GM12865 (cell line): Measurements from ENCODE around the gene FIGLA.
"Not testable (repeated sequence)": the region's sequence is repeated elsewhere in the genome, so short reads cannot be mapped to it uniquely, and the experiment has no call there.

Experiments used
- DNase-seq: peaks from one replicate; pipeline ENCODE4 v3.0.0; 2010; ENCODE audit warnings: low read depth
- H3K4me3 ChIP-seq: 2 replicates; pipeline ENCODE4 v1.5.1; 2011; ENCODE audit warnings: mild to moderate bottlenecking, low read depth, low read length, control low read depth
- TF ChIP-seq, protein P1 (sequence below): IDR thresholded peaks from 2 replicates; pipeline ENCODE4 v1.5.1; 2011; ENCODE audit warnings: low read length, control low read depth, low read depth, inconsistent platforms; ENCODE audit not compliant: insufficient read depth; ENCODE audit errors: missing control alignments

FIGLA gene

GRCh38 chr2:70799706-70800105 is 9.3 kb upstream of the FIGLA start:
- TF ChIP-seq, protein P1, sequence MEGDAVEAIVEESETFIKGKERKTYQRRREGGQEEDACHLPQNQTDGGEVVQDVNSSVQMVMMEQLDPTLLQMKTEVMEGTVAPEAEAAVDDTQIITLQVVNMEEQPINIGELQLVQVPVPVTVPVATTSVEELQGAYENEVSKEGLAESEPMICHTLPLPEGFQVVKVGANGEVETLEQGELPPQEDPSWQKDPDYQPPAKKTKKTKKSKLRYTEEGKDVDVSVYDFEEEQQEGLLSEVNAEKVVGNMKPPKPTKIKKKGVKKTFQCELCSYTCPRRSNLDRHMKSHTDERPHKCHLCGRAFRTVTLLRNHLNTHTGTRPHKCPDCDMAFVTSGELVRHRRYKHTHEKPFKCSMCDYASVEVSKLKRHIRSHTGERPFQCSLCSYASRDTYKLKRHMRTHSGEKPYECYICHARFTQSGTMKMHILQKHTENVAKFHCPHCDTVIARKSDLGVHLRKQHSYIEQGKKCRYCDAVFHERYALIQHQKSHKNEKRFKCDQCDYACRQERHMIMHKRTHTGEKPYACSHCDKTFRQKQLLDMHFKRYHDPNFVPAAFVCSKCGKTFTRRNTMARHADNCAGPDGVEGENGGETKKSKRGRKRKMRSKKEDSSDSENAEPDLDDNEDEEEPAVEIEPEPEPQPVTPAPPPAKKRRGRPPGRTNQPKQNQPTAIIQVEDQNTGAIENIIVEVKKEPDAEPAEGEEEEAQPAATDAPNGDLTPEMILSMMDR: no peak
- H3K4me3 ChIP-seq: no peak overlapping the region
- DNase-seq: no peak

- H3K4me3 ChIP-seq, DNase-seq: not testable (repeated sequence)
These were observed 7.6 kb upstream of the FIGLA start for GRCh38 chr2:70797996-70798395.

GRCh38 chr2:70797506-70797905 is 7.1 kb upstream of the FIGLA start:
- H3K4me3 ChIP-seq: no peak overlapping the region
- TF ChIP-seq, protein P1: no peak
- DNase-seq: no peak

DNA sequence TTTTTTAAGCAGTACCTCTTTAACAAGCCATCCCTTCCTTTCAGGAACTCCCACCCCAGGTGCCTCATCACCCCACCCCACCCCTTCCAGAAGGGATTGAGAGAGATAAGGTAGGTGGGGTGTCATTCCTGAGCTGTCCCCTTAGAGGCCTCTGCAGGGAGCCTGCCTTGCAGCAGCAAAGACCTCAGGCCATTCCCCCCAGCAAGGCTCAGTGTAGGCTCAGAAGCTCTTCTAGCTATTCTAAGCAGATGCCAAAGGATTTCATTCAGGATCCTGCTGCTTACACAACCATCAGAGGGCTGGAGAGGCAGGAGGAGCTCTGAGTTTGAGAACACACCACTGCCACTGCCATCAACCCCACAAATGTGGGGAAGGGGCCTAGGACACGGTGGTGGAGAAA is 5.8 kb upstream of the FIGLA start:
- H3K4me3 ChIP-seq: no peak overlapping the region
- TF ChIP-seq, protein P1: no peak
- DNase-seq: no peak

DNA sequence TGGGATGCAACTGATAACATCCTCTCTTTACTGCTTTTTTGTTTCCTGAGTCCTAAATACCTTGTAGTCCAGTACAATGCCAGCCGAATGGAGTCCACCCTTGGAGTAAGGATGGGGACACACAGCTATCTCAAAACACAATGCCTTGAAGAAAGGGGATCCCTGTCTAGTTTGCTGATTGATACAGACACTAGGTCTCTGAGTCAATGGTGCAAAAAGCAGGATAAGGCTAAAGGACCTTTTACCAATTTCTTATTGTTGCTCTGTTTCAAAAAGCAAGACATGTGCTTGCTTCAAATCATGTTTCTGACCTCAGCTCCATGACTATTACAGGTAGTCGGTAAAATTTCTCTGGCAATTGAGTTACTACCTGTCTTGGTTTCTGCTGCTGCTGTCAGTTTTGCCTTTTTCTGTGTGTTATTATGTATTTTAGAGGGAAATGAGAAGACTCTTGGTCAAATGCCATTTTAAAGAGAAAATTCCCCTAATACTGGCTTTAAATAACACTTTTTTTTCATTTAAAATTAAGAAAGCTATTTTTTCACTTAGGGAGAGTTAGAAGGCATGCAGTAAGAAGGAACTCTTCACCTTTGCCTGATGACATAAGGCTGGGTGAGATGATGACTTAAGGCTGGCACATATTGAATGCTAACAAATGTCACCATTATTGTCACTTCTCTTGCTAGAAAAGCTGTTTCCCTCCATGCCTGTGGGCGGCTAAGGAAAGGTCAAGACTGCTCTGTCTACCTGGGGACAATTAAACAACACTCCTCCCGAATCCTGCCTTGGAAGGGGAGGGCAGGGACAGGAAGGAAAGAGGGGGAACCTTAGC is 4.9 kb upstream of the FIGLA start:
- DNase-seq: no peak
- TF ChIP-seq, protein P1: no peak
- no peak overlapping the region for H3K4me3 ChIP-seq

- no peak for DNase-seq
- H3K4me3 ChIP-seq: no peak overlapping the region
- TF ChIP-seq, protein P1: no peak
These were observed 3.0 kb upstream of the FIGLA start for GRCh38 chr2:70793450-70793849.

GRCh38 chr2:70789304-70790135 is 923 bp downstream of the FIGLA start:
- H3K4me3 ChIP-seq: no peak overlapping the region
- DNase-seq: peak; percentile 58
- TF ChIP-seq, protein P1: peak; percentile 54
